Kidney tubule cell (primary cell): ENCODE measurements around the gene CTCF.
"Not testable (repeated sequence)": the region's sequence is repeated elsewhere in the genome, so short reads cannot be mapped to it uniquely, and the experiment has no call there.

ENCODE experiments used
- DNase-seq: peaks from one replicate; pipeline ENCODE4 v3.0.0-alpha.2; 2018; ENCODE audit warnings: low spot score

Gene CTCF

GRCh38 chr16:67562526-67562917, at the start of gene CTCF:
TSS of gene CTCF (plus strand) at chr16:67562526. CDS start at chr16:67610833, 48,307 bp downstream.
- DNase-seq: peak; percentile 86

GRCh38 chr16:67513892-67514291, 48.4 kb upstream of the CTCF start:
- not testable (repeated sequence) for DNase-seq

GRCh38 chr16:67514382-67514828, 47.9 kb upstream of the CTCF start:
- peak; percentile 86 for DNase-seq

GRCh38 chr16:67516296-67517154, 45.8 kb upstream of the CTCF start:
- DNase-seq: peak; percentile 92

- no peak for DNase-seq
Observed at GRCh38 chr16:67517155-67517445, 45.2 kb upstream of the CTCF start.

GRCh38 chr16:67517661-67518423, 44.5 kb upstream of the CTCF start:
- DNase-seq: peak; percentile 94

GRCh38 chr16:67518676-67519075, 43.6 kb upstream of the CTCF start:
- DNase-seq: no peak

GRCh38 chr16:67519242-67519641, 43.1 kb upstream of the CTCF start:
- no peak for DNase-seq

GRCh38 chr16:67521095-67521804, 41.1 kb upstream of the CTCF start:
- DNase-seq: peak; percentile 97

- peak; percentile 56 for DNase-seq
Observed at GRCh38 chr16:67525176-67525860, 37.0 kb upstream of the CTCF start.

- peak; percentile 74 for DNase-seq
Observed at GRCh38 chr16:67526149-67526791, 36.1 kb upstream of the CTCF start.

GRCh38 chr16:67528222-67528869, 34.0 kb upstream of the CTCF start, which contains the start of gene RIPOR1:
TSS of gene RIPOR1 (plus strand) at chr16:67528829. CDS start at chr16:67538447, 9,618 bp downstream.
- peak; percentile 40 for DNase-seq

- peak; percentile 60 for DNase-seq
Observed at GRCh38 chr16:67528870-67529581, 33.3 kb upstream of the CTCF start.

GRCh38 chr16:67529582-67530012, 32.7 kb upstream of the CTCF start:
- peak; percentile 47 for DNase-seq

GRCh38 chr16:67530013-67530939, 32.0 kb upstream of the CTCF start:
- peak; percentile 92 for DNase-seq

GRCh38 chr16:67531247-67531646, 31.1 kb upstream of the CTCF start:
- no peak for DNase-seq

- DNase-seq: no peak
Observed at GRCh38 chr16:67533024-67533560, 29.2 kb upstream of the CTCF start.

- peak; percentile 62 for DNase-seq
Observed at GRCh38 chr16:67533987-67534386, 28.3 kb upstream of the CTCF start.

GRCh38 chr16:67534431-67534830, 27.9 kb upstream of the CTCF start:
- DNase-seq: no peak
